ENCODE data around the gene STX8.

Gene STX8

GRCh38 chr17:9220398-9221146, 355.0 kb downstream of the STX8 start:
- H3K27me3 Mint-ChIP-seq (ENCODE audit: low read depth), result peaks cover 3% of the 10 kb centered on the region
- H3K36me3 Mint-ChIP-seq (ENCODE audit: low read depth), result peaks cover 10% of the 10 kb centered on the region
- peaks cover 17% of the 10 kb centered on the region for H3K9me3 Mint-ChIP-seq
- no peak overlapping the region for H3K4me3 Mint-ChIP-seq
- TF ChIP-seq, protein P1, sequence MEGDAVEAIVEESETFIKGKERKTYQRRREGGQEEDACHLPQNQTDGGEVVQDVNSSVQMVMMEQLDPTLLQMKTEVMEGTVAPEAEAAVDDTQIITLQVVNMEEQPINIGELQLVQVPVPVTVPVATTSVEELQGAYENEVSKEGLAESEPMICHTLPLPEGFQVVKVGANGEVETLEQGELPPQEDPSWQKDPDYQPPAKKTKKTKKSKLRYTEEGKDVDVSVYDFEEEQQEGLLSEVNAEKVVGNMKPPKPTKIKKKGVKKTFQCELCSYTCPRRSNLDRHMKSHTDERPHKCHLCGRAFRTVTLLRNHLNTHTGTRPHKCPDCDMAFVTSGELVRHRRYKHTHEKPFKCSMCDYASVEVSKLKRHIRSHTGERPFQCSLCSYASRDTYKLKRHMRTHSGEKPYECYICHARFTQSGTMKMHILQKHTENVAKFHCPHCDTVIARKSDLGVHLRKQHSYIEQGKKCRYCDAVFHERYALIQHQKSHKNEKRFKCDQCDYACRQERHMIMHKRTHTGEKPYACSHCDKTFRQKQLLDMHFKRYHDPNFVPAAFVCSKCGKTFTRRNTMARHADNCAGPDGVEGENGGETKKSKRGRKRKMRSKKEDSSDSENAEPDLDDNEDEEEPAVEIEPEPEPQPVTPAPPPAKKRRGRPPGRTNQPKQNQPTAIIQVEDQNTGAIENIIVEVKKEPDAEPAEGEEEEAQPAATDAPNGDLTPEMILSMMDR (IDR thresholded peaks at IDR 0.05; ENCODE audit: unreplicated experiment in 3 of 3), result no peak
- H3K27ac Mint-ChIP-seq, result no peak overlapping the region
- H3K4me1 Mint-ChIP-seq, result peaks cover 12% of the 10 kb centered on the region

DNA sequence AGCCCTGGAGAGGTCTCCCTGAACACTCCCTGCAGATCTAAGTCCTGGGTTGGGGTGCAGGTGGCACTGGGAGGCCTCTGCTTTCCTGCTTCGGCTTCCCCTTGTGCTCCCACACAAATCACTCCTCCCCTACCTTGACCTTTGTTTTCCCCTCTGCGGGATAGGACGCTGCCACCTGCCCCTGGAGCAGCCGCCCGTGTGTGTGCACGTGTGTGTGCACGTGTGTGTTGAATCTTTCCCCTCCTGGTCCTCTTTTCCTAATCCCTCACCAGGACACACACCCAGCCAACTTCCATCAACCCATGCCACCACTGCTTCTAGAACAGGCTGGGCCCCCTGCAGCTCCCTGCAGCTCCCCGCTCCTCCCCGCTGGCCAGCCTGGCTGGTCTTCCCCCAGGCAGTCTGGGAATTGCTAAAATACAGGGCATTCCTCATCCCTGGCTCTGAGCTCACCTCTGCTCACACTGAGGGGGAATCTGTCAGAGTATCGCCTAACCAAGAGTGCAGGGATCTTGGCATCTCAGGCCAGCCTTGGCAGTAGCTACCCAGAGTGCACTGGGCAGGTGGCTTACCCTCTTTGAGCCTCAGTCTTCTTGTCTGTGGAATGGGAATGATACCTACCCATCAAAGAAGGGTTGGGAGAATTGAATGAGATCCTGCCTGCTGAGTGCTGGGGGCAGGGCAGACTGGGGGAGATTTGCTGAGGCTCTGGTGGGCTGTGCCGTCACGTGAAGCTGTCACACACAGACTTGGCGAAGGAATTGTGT, 355.8 kb downstream of the STX8 start:
- H3K36me3 Mint-ChIP-seq (ENCODE audit: low read depth), result peaks cover 15% of the 10 kb centered on the region
- H3K9me3 Mint-ChIP-seq, result peaks cover 22% of the 10 kb centered on the region
- no peak overlapping the region for H3K4me3 Mint-ChIP-seq
- TF ChIP-seq, protein P1 (IDR thresholded peaks at IDR 0.05; ENCODE audit: unreplicated experiment in 3 of 3), result no peak
- peaks cover 3% of the 10 kb centered on the region for H3K27me3 Mint-ChIP-seq (ENCODE audit: low read depth)
- peaks cover 12% of the 10 kb centered on the region for H3K4me1 Mint-ChIP-seq
- H3K27ac Mint-ChIP-seq, result no peak overlapping the region

- no peak overlapping the region for H3K4me3 Mint-ChIP-seq
- TF ChIP-seq, protein P1 (IDR thresholded peaks at IDR 0.05; ENCODE audit: unreplicated experiment in 3 of 3), result no peak
Measured at GRCh38 chr17:9218911-9219310, 356.7 kb downstream of the STX8 start.

DNA sequence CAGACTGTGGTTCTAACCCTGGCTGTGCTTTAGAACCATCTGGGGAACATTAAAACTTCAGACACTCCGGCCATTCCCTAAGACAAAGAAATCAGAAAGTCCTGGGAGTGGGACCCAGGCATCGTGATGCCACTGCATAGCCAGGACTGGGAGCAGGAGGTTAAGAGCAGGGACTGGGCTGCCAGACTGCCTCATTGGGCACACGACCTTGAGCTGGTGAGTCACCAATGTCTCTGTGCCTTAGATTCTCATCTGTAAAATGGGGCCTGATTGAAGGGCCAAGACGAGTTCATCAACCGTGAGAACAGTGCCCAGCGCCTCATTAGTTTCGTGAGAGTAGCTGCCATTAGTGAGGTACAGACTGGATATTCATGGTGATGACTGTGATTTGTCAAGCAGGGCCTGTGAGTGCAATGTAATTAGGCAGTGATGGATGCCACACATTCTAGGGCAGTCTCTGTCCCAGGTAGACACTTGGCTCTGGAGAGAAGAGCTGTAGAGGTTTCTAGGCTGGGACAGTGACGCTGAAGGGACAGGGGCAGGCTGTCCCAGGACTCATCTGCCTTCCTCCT, 357.5 kb downstream of the STX8 start:
- Mint-ChIP-seq H3K27me3 (ENCODE audit: low read depth) (peaks cover 3% of the 10 kb centered on the region), H3K27ac (peak overlapping the region; percentile 2 to 60 (median 39)), H3K4me1 (peaks cover 17% of the 10 kb centered on the region), H3K36me3 (ENCODE audit: low read depth) (peaks cover 15% of the 10 kb centered on the region), H3K9me3 (peaks cover 22% of the 10 kb centered on the region), H3K4me3 (no peak overlapping the region)
- TF ChIP-seq, protein P1 (IDR thresholded peaks at IDR 0.05; ENCODE audit: unreplicated experiment in 3 of 3), result no peak

More at GRCh38 chr17:9218911-9219310, 356.7 kb downstream of the STX8 start:
- peaks cover 12% of the 10 kb centered on the region for H3K4me1 Mint-ChIP-seq
- H3K36me3 Mint-ChIP-seq (ENCODE audit: low read depth), result peaks cover 15% of the 10 kb centered on the region
- H3K27me3 Mint-ChIP-seq (ENCODE audit: low read depth), result peaks cover 3% of the 10 kb centered on the region
- H3K27ac Mint-ChIP-seq, result no peak overlapping the region
- peaks cover 22% of the 10 kb centered on the region for H3K9me3 Mint-ChIP-seq

GRCh38 chr17:9217151-9218056, 358.2 kb downstream of the STX8 start:
- H3K4me1 Mint-ChIP-seq, result peaks cover 17% of the 10 kb centered on the region
- peaks cover 22% of the 10 kb centered on the region for H3K9me3 Mint-ChIP-seq
- H3K36me3 Mint-ChIP-seq (ENCODE audit: low read depth), result peaks cover 15% of the 10 kb centered on the region
- H3K27me3 Mint-ChIP-seq (ENCODE audit: low read depth), result peaks cover 3% of the 10 kb centered on the region
- TF ChIP-seq, protein P1 (IDR thresholded peaks at IDR 0.05; ENCODE audit: unreplicated experiment in 3 of 3), result no peak
- H3K27ac Mint-ChIP-seq, result peak overlapping the region; percentile 2 to 60 (median 39)
- no peak overlapping the region for H3K4me3 Mint-ChIP-seq

Data from nephron (organoid).